H1 (cell line): ENCODE results near the gene NAV2. TPM values are rescaled to one million over a fixed set of nuclear protein-coding genes. Genes with fewer than 3 reads are reported as not detected.

Source experiments
- ATF2 ChIP-seq: IDR thresholded peaks from 2 replicates; pipeline ENCODE4 v1.6.1; 2012; ENCODE audit warnings: low read length, inconsistent platforms
- TAF7 ChIP-seq: optimal IDR thresholded peaks from 2 replicates; pipeline ENCODE3; 2011; ENCODE audit warnings: low read depth, mild to moderate bottlenecking, inconsistent platforms, low read length, moderate library complexity, borderline replicate concordance
- polyA plus RNA-seq, 7 experiments: library from polyadenylated mRNA; depleted of rRNA in 3 of 7; stranded (reverse) in 5 of 7; unstranded in 2 of 7; fragments of >200 nt in 5 of 7; fragments of 200-250 nt in 2 of 7; gene quantifications; 1 replicate in 5 of 7; 2 replicates in 1 of 7; 4 replicates in 1 of 7; pipeline versions ENCODE4 v1.2.1 to v1.2.3, GENCODE V29; 2011 to 2013; ENCODE audit warnings: missing spikeins in 2 of 7, mixed read lengths in 2 of 7
- total RNA-seq: library from RNA; stranded (reverse); fragmentation: NEBNext Ultra II Directional; extraction: Animal tissue kit (Norgen Biotek cat#: 25700); gene quantifications from 2 replicates; pipeline ENCODE4 v1.2.1, GENCODE V29; 2021

NAV2 gene
- total and polyA plus RNA-seq, 2 of the 8 experiments (the other 6 are each of a cell fraction or from before 2014, with no cell fraction given) = 35.6 to 73.6 TPM

DNA sequence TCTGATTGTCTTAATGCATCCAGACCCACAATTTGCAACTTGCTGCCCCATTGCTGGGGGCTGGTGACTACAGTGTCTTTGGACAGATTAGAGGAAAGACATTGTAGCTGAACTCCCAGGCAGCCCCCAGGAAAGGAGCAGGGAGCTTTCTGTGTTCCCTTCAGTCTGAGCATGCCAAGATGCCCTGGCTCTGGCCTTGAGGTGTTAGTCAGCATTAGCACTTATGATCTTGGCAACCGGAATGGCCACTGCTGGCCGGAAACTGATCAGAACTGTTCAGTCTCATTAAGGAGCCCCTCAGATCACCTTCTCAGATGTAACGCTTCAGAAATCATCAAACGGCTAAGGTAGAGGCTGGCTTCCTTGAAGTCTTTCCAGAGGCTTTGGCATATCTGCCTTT is 195.2 kb downstream of the NAV2 start (continued):
- TF ChIP-seq ATF2 (no peak), TAF7 (no peak)
